ENCODE results near the gene REEP3.

Gene REEP3

DNA sequence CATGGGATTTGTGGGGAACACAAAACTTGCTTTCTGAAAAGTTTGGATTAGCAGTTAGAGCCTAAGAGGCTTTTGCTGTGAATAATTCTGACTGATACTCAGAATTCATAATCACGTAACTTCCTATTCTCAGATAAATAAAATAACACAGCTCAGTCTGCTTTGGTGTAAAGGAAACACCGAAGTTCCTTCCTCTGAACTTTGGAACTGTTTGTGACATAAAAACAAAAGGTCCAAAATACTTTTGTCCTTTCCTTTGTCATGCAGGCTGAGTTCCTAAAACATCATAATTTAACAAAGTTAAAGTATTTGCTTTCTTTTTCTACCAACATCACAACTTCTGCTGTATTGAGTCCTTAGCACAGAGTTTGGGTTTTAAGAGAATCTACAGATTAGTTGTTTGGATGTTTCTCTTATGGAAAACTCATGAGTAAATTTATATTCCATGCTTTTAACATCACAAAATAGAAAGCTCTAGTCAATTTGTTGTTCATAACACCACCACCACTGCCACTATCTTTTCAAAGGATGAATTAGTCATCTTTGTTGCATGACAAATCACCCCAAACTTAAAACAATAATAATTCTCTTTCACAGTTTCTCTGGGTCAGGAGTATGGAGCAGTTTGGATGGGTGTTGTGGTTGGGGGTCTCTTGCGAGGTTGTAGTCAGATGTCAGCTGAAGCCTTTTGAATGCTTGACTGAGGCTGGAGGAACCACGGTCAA, 123.4 kb downstream of the REEP3 start:
- Histone ChIP-seq H3F3A (ENCODE audit: low read depth) (no peaks in the 10 kb centered on the region), H4K20me1 (ENCODE audit: insufficient read depth, low read length, poor library complexity, severe bottlenecking) (no peaks in the 10 kb centered on the region), H3K4me2 (ENCODE audit: low read depth, low read length, poor library complexity, severe bottlenecking) (no peak overlapping the region), H3K79me2 (ENCODE audit: insufficient read depth, low read length) (no peaks in the 10 kb centered on the region), H3K9me2 (replicated peaks; ENCODE audit: low read depth, low read length) (no peaks in the 10 kb centered on the region), H3K27me3 (ENCODE audit: insufficient read depth, low read length, poor library complexity, severe bottlenecking) (no peaks in the 10 kb centered on the region), H3K9ac (ENCODE audit: low read depth, low read length, poor library complexity, severe bottlenecking) (no peak overlapping the region), H3K9me3 (ENCODE audit: insufficient read depth, low read depth, low read length) (no peaks in the 10 kb centered on the region), H3K4me3 (ENCODE audit: low read length, poor library complexity, severe bottlenecking) (no peak overlapping the region), H2AFZ (ENCODE audit: low read length) (peak overlapping the region; percentile 52; the same call in 1 of the 2 replicates), H3K4me1 (ENCODE audit: insufficient read depth, low read length, poor library complexity, severe bottlenecking) (no peaks in the 10 kb centered on the region), H3K36me3 (ENCODE audit: insufficient read depth, low read length) (no peaks in the 10 kb centered on the region)
- TF ChIP-seq, protein P1, sequence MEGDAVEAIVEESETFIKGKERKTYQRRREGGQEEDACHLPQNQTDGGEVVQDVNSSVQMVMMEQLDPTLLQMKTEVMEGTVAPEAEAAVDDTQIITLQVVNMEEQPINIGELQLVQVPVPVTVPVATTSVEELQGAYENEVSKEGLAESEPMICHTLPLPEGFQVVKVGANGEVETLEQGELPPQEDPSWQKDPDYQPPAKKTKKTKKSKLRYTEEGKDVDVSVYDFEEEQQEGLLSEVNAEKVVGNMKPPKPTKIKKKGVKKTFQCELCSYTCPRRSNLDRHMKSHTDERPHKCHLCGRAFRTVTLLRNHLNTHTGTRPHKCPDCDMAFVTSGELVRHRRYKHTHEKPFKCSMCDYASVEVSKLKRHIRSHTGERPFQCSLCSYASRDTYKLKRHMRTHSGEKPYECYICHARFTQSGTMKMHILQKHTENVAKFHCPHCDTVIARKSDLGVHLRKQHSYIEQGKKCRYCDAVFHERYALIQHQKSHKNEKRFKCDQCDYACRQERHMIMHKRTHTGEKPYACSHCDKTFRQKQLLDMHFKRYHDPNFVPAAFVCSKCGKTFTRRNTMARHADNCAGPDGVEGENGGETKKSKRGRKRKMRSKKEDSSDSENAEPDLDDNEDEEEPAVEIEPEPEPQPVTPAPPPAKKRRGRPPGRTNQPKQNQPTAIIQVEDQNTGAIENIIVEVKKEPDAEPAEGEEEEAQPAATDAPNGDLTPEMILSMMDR (conservative IDR thresholded peaks at IDR 0.05; ENCODE audit: low read length) = no peak
- no peak for TF ChIP-seq EZH2phosphoT487 (IDR thresholded peaks at IDR 0.05; ENCODE audit: borderline replicate concordance)

DNA sequence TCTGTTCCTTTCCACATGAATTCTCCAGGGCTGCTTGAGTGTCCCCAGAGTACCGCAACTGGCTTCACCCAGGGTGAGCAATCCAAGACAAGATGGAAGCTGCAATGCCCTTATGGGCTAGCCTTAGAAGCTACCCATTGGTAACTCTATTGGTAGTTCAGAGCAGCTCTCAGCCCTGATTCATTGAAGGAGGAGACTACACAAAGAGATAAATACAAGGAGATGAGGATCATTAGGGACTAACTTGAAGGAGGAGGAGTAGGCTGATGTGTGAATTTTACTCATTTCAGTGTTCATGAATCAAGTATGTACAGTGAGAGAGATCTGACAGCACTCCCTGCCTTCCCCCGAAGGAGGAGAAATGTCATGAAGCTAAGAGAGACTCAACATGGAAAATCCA, 124.0 kb downstream of the REEP3 start:
- TF ChIP-seq EZH2phosphoT487 (IDR thresholded peaks at IDR 0.05; ENCODE audit: borderline replicate concordance) = no peak
- TF ChIP-seq, protein P1 (conservative IDR thresholded peaks at IDR 0.05; ENCODE audit: low read length) = no peak
- H3K4me1 ChIP-seq (ENCODE audit: insufficient read depth, low read length, poor library complexity, severe bottlenecking) = no peaks in the 10 kb centered on the region
- no peak overlapping the region for H3K4me2 ChIP-seq (ENCODE audit: low read depth, low read length, poor library complexity, severe bottlenecking)

DNA sequence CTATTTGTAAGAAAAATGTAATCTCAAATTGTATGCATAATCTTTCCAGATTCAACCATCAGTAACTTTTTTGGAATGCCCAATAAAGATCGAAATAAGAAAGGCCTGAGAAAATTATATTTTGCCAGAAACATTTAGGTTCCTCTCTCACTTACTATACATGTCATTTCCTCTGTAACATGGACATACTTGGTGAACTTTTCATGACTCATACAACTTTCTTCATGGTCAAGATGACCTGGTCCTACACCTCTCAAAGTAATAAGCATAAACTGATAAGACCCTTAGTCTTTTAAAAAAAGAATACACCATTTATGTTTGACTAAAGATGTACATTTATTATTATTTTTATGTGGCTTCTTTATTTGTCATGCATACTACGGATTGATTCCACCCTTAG, 125.3 kb downstream of the REEP3 start:
- Histone ChIP-seq H3K9me2 (replicated peaks; ENCODE audit: low read depth, low read length) (no peaks in the 10 kb centered on the region), H3K4me2 (ENCODE audit: low read depth, low read length, poor library complexity, severe bottlenecking) (no peak overlapping the region), H3K27me3 (ENCODE audit: insufficient read depth, low read length, poor library complexity, severe bottlenecking) (no peaks in the 10 kb centered on the region), H4K20me1 (ENCODE audit: insufficient read depth, low read length, poor library complexity, severe bottlenecking) (no peaks in the 10 kb centered on the region), H3F3A (ENCODE audit: low read depth) (no peaks in the 10 kb centered on the region), H3K79me2 (ENCODE audit: insufficient read depth, low read length) (no peaks in the 10 kb centered on the region), H3K9me3 (ENCODE audit: insufficient read depth, low read depth, low read length) (no peaks in the 10 kb centered on the region), H2AFZ (ENCODE audit: low read length) (no peak overlapping the region), H3K9ac (ENCODE audit: low read depth, low read length, poor library complexity, severe bottlenecking) (no peak overlapping the region), H3K4me1 (ENCODE audit: insufficient read depth, low read length, poor library complexity, severe bottlenecking) (no peaks in the 10 kb centered on the region), H3K4me3 (ENCODE audit: low read length, poor library complexity, severe bottlenecking) (no peak overlapping the region), H3K36me3 (ENCODE audit: insufficient read depth, low read length) (no peaks in the 10 kb centered on the region)
- TF ChIP-seq, protein P1 (conservative IDR thresholded peaks at IDR 0.05; ENCODE audit: low read length) = no peak
- TF ChIP-seq EZH2phosphoT487 (IDR thresholded peaks at IDR 0.05; ENCODE audit: borderline replicate concordance) = no peak

More for the DNA sequence above, 124.0 kb downstream of the REEP3 start:
- no peaks in the 10 kb centered on the region for H3K9me3 ChIP-seq (ENCODE audit: insufficient read depth, low read depth, low read length)
- no peaks in the 10 kb centered on the region for H3K9me2 ChIP-seq (replicated peaks; ENCODE audit: low read depth, low read length)
- H3F3A ChIP-seq (ENCODE audit: low read depth) = no peaks in the 10 kb centered on the region
- no peak overlapping the region for H2AFZ ChIP-seq (ENCODE audit: low read length)
- H3K27me3 ChIP-seq (ENCODE audit: insufficient read depth, low read length, poor library complexity, severe bottlenecking) = no peaks in the 10 kb centered on the region
- no peaks in the 10 kb centered on the region for H3K79me2 ChIP-seq (ENCODE audit: insufficient read depth, low read length)
- H4K20me1 ChIP-seq (ENCODE audit: insufficient read depth, low read length, poor library complexity, severe bottlenecking) = no peaks in the 10 kb centered on the region
- H3K4me3 ChIP-seq (ENCODE audit: low read length, poor library complexity, severe bottlenecking) = no peak overlapping the region
- no peaks in the 10 kb centered on the region for H3K36me3 ChIP-seq (ENCODE audit: insufficient read depth, low read length)
- H3K9ac ChIP-seq (ENCODE audit: low read depth, low read length, poor library complexity, severe bottlenecking) = no peak overlapping the region

Measured in Loucy (cell line).